GM23248 (cell line): ENCODE results near the gene TEX26. TPM values are rescaled to one million over a fixed set of nuclear protein-coding genes. Genes with fewer than 3 reads are reported as not detected.

Experiments
- DNase-seq: peaks from one replicate; pipeline ENCODE4 v3.0.0-alpha.2; 2015
- H2AFZ ChIP-seq: fragments of 200-600 bp; sonication (generic); 2 replicates; pipeline ENCODE4 v1.6.1; 2016; ENCODE audit warnings: antibody characterized with exemption
- H3F3A ChIP-seq: fragments of 200-600 bp; sonication (generic); 2 replicates; pipeline ENCODE4 v1.6.1; 2016; ENCODE audit warnings: mild to moderate bottlenecking, antibody characterized with exemption, mixed run types; ENCODE audit not compliant: insufficient read depth
- H3K27ac ChIP-seq: fragments of 200-600 bp; sonication (generic); 2 replicates; pipeline ENCODE4 v1.5.1; 2016; ENCODE audit warnings: mild to moderate bottlenecking
- H3K27me3 ChIP-seq: fragments of 200-600 bp; sonication (generic); replicated peaks from 2 replicates; pipeline ENCODE4 v1.6.1; 2016; ENCODE audit warnings: mild to moderate bottlenecking; ENCODE audit not compliant: insufficient read depth
- H3K36me3 ChIP-seq: fragments of 200-600 bp; sonication (generic); 2 replicates; pipeline ENCODE4 v1.6.1; 2016; ENCODE audit warnings: low read depth, mild to moderate bottlenecking
- H3K4me1 ChIP-seq: fragments of 200-600 bp; sonication (generic); 2 replicates; pipeline ENCODE4 v1.6.1; 2016; ENCODE audit warnings: mild to moderate bottlenecking; ENCODE audit not compliant: insufficient read depth
- H3K4me2 ChIP-seq: fragments of 200-600 bp; sonication (generic); one replicate; pipeline ENCODE4 v1.6.1; 2016; ENCODE audit warnings: mild to moderate bottlenecking; ENCODE audit not compliant: unreplicated experiment
- H3K4me3 ChIP-seq: fragments of 200-600 bp; sonication (generic); 2 replicates; pipeline ENCODE4 v1.5.1; 2016; ENCODE audit warnings: mild to moderate bottlenecking
- H3K79me2 ChIP-seq: fragments of 200-600 bp; sonication (generic); 2 replicates; pipeline ENCODE4 v1.6.1; 2016; ENCODE audit warnings: mild to moderate bottlenecking; ENCODE audit not compliant: insufficient read depth
- H3K9ac ChIP-seq: fragments of 200-600 bp; sonication (generic); 2 replicates; pipeline ENCODE4 v1.6.1; 2016; ENCODE audit warnings: mild to moderate bottlenecking
- H3K9me2 ChIP-seq: fragments of 200-600 bp; sonication (generic); 2 replicates; pipeline ENCODE4 v1.6.1; 2016; ENCODE audit warnings: mixed run types, mild to moderate bottlenecking, moderate library complexity; ENCODE audit not compliant: insufficient read depth
- H3K9me3 ChIP-seq: fragments of 200-600 bp; sonication (generic); one replicate; pipeline ENCODE4 v1.6.1; 2017; ENCODE audit warnings: low read depth
- H4K20me1 ChIP-seq: fragments of 200-600 bp; sonication (generic); 2 replicates; pipeline ENCODE4 v1.6.0; 2016; ENCODE audit not compliant: insufficient read depth
- EZH2 ChIP-seq: fragments of 200-600 bp; sonication (generic); IDR thresholded peaks from 2 replicates; pipeline ENCODE4 v1.6.1; 2018; ENCODE audit warnings: antibody characterized with exemption, mild to moderate bottlenecking; ENCODE audit not compliant: insufficient read depth, poor library complexity, severe bottlenecking
- EZH2phosphoT487 ChIP-seq: fragments of 200-600 bp; sonication (generic); IDR thresholded peaks from 2 replicates; pipeline ENCODE4 v1.6.1; 2018; ENCODE audit warnings: antibody characterized with exemption, moderate library complexity, mild to moderate bottlenecking, low read depth; ENCODE audit not compliant: insufficient read depth
- WGBS, 2 experiments: methylation state at CpG; one replicate each; pipeline ENCODE4 v1.1.6; 2015 to 2017; ENCODE audit warnings: low lambda C conversion rate in 2 of 2, low coverage in 1 of 2; ENCODE audit errors: missing lambda C conversion rate in 2 of 2; 5-methylcytosine and 5-hydroxymethylcytosine counted together
- in situ Hi-C: fragments of 300-500 bp; cut with MboI; formaldehyde crosslinking; loops from 2 replicates; pipeline ENCODE4 v1.15.0; 2020
- polyA plus RNA-seq: library from polyadenylated mRNA; unstranded; fragments of >200 nt; fragmentation: Nextera tagmentation; extraction: Ambion mirVana; gene quantifications from 2 replicates; pipeline ENCODE4 v1.2.1, GENCODE V29; 2016
- total RNA-seq: library from RNA; depleted of rRNA; stranded (reverse); fragments of >200 nt; shearing (Covaris generic); gene quantifications from 2 replicates; pipeline ENCODE4 v1.2.3, GENCODE V29; 2014

The TEX26 gene
- total and polyA plus RNA-seq, 2 experiments from 2014 or later = 0.22 TPM; not detected in 1

GRCh38 chr13:31008400-31009115, 76.1 kb downstream of the TEX26 start:
- WGBS, 2 experiments = 76 to 81% methylated on average over 7 of the region's 7 CpGs
- no peak for DNase-seq

DNA sequence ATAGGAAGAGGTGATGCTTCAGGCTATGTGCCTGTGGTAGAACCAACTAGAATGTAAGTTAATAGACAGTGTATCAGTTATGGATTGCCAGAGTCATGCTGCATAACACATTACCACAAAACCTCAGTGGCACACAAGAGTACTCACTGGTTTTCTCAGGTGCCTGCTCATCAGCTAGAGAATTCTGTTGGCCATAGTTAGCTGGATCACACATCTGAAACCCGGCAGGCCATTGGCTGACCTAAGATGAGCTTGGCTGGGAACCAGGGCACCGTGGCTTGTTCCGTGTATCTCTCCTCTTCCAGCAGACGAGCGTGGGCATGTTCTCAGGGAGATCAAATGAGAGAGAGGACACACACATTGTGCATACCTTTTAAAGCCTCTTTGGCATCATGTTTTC, 76.7 kb downstream of the TEX26 start:
- Histone ChIP-seq H3K4me1 (no peaks in the 10 kb centered on the region), H3K79me2 (no peaks in the 10 kb centered on the region), H3K27ac (no peak overlapping the region), H3K27me3 (no peaks in the 10 kb centered on the region), H3K4me2 (no peak overlapping the region), H4K20me1 (no peaks in the 10 kb centered on the region), H3K9ac (no peak overlapping the region), H3F3A (no peaks in the 10 kb centered on the region), H3K9me2 (no peaks in the 10 kb centered on the region), H3K9me3 (no peaks in the 10 kb centered on the region), H3K4me3 (no peak overlapping the region), H3K36me3 (no peaks in the 10 kb centered on the region), H2AFZ (no peak overlapping the region)
- DNase-seq = no peak
- TF ChIP-seq EZH2phosphoT487 = no peak
- TF ChIP-seq EZH2 = no peak
- WGBS, 2 experiments = 70 to 78% methylated on average over 5 of the region's 5 CpGs
- in situ Hi-C loops = no loop called here

More at GRCh38 chr13:31008400-31009115, 76.1 kb downstream of the TEX26 start:
- Histone ChIP-seq H3F3A (no peaks in the 10 kb centered on the region), H3K4me3 (no peak overlapping the region), H3K27ac (no peak overlapping the region), H3K9me2 (no peaks in the 10 kb centered on the region), H3K27me3 (no peaks in the 10 kb centered on the region), H3K9ac (no peak overlapping the region), H3K4me2 (no peak overlapping the region), H3K9me3 (no peaks in the 10 kb centered on the region), H3K36me3 (no peaks in the 10 kb centered on the region), H2AFZ (no peak overlapping the region), H3K4me1 (no peaks in the 10 kb centered on the region), H4K20me1 (no peaks in the 10 kb centered on the region), H3K79me2 (no peaks in the 10 kb centered on the region)
- TF ChIP-seq EZH2 (no peak), EZH2phosphoT487 (no peak)
- in situ Hi-C loops = no loop called here

DNA sequence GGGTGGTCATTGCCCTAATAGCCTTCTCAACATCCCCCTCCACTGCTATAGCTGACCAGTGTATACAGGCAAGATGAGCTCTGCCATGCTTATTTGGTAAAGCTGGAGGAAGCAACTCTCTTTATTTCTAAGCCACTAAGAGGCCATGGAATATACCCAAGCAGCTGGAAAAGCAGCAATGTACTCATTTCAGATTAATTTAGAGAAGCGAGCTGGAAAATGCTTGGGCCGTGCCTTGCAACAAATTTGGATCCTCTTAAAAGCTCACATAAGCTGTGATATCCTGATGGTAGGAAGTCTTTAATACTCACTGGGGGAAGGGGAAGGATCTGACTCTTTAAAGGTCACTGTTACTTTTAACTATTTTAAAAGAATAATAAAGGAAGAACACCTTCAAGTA, 77.8 kb downstream of the TEX26 start:
- Histone ChIP-seq H3K4me3 (no peak overlapping the region), H2AFZ (no peak overlapping the region), H3F3A (no peaks in the 10 kb centered on the region), H3K9ac (no peak overlapping the region), H3K9me2 (no peaks in the 10 kb centered on the region), H3K27ac (no peak overlapping the region), H3K9me3 (no peaks in the 10 kb centered on the region), H3K4me2 (no peak overlapping the region), H3K36me3 (no peaks in the 10 kb centered on the region), H3K79me2 (no peaks in the 10 kb centered on the region), H3K27me3 (no peaks in the 10 kb centered on the region), H4K20me1 (no peaks in the 10 kb centered on the region), H3K4me1 (no peaks in the 10 kb centered on the region)
- TF ChIP-seq EZH2phosphoT487 = no peak
- no peak for TF ChIP-seq EZH2
- in situ Hi-C loops = no loop called here
- DNase-seq = no peak
- 94 to 98% methylated on average over 2 of the region's 2 CpGs for WGBS, 2 experiments

GRCh38 chr13:31011193-31011860, 78.9 kb downstream of the TEX26 start:
- H2AFZ ChIP-seq = no peak overlapping the region
- no peaks in the 10 kb centered on the region for H3K27me3 ChIP-seq
- no peaks in the 10 kb centered on the region for H3F3A ChIP-seq
- H3K36me3 ChIP-seq = no peaks in the 10 kb centered on the region
- H3K9ac ChIP-seq = no peak overlapping the region
- no peak overlapping the region for H3K27ac ChIP-seq
- TF ChIP-seq EZH2phosphoT487 (no peak), EZH2 (no peak)
- no peaks in the 10 kb centered on the region for H3K4me1 ChIP-seq
- no peaks in the 10 kb centered on the region for H3K79me2 ChIP-seq
- no peak overlapping the region for H3K4me2 ChIP-seq
- WGBS, 2 experiments = 75 to 76% methylated on average over 5 of the region's 5 CpGs
- no peaks in the 10 kb centered on the region for H3K9me2 ChIP-seq
- H3K4me3 ChIP-seq = no peak overlapping the region
- H3K9me3 ChIP-seq = no peaks in the 10 kb centered on the region
- DNase-seq = no peak
- H4K20me1 ChIP-seq = no peaks in the 10 kb centered on the region
- in situ Hi-C loops = no loop called here
